GM23338 (cell line): ENCODE results near the gene ALMS1. TPM values are rescaled to one million over a fixed set of nuclear protein-coding genes. Genes with fewer than 3 reads are reported as not detected.

Source experiments
- ATAC-seq: fragments of 200-7000 bp; cut with Tn5 transposase; 3 replicates; pipeline ENCODE4 v1.9.1; 2020
- DNase-seq: peaks from one replicate; pipeline ENCODE4 v3.0.0-alpha.2; 2015; ENCODE audit warnings: low spot score
- H2AFZ ChIP-seq: fragments of 200-600 bp; sonication (generic); 2 replicates; pipeline ENCODE4 v1.8.0; 2016; ENCODE audit warnings: antibody characterized with exemption, mild to moderate bottlenecking, moderate library complexity
- H3F3A ChIP-seq: fragments of 200-600 bp; sonication (generic); replicated peaks from 2 replicates; pipeline ENCODE4 v1.8.0; 2017; ENCODE audit warnings: antibody characterized with exemption, mixed run types, low read depth
- H3K27ac ChIP-seq: fragments of 200-600 bp; sonication (generic); 2 replicates; pipeline ENCODE4 v1.6.1; 2016; ENCODE audit warnings: low read depth
- H3K27me3 ChIP-seq: fragments of 200-600 bp; sonication (generic); 2 replicates; pipeline ENCODE4 v1.8.0; 2016; ENCODE audit warnings: mild to moderate bottlenecking, mixed run types, moderate library complexity; ENCODE audit not compliant: insufficient read depth
- H3K36me3 ChIP-seq: fragments of 200-600 bp; sonication (generic); 2 replicates; pipeline ENCODE4 v1.8.0; 2016; ENCODE audit warnings: mild to moderate bottlenecking; ENCODE audit not compliant: insufficient read depth
- H3K4me1 ChIP-seq: fragments of 200-600 bp; sonication (generic); 2 replicates; pipeline ENCODE4 v1.8.0; 2016; ENCODE audit warnings: mild to moderate bottlenecking, moderate library complexity; ENCODE audit not compliant: insufficient read depth
- H3K4me2 ChIP-seq: fragments of 200-600 bp; sonication (generic); 2 replicates; pipeline ENCODE4 v1.7.1; 2017; ENCODE audit warnings: mixed run types
- H3K4me3 ChIP-seq: fragments of 200-600 bp; sonication (generic); 2 replicates; pipeline ENCODE4 v1.6.1; 2016; ENCODE audit warnings: mixed run types
- H3K79me2 ChIP-seq: fragments of 200-600 bp; sonication (generic); replicated peaks from 2 replicates; pipeline ENCODE4 v1.8.0; 2017; ENCODE audit warnings: mild to moderate bottlenecking; ENCODE audit not compliant: insufficient read depth
- H3K9me2 ChIP-seq: fragments of 200-600 bp; sonication (generic); 2 replicates; pipeline ENCODE4 v1.8.0; 2017; ENCODE audit not compliant: insufficient read depth
- H4K20me1 ChIP-seq: fragments of 200-600 bp; sonication (generic); replicated peaks from 2 replicates; pipeline ENCODE4 v1.8.0; 2017; ENCODE audit warnings: mild to moderate bottlenecking; ENCODE audit not compliant: insufficient read depth
- H3K27ac Mint-ChIP-seq: 2 replicates; pipeline ENCODE4 v1.8.0; 2020; ENCODE audit warnings: inconsistent platforms, mild to moderate bottlenecking, moderate library complexity, mixed read lengths
- H3K27me3 Mint-ChIP-seq: 3 replicates; pipeline ENCODE4 v1.8.0; 2022; ENCODE audit warnings: low read depth, mild to moderate bottlenecking, moderate library complexity, mixed read lengths, inconsistent platforms; ENCODE audit not compliant: insufficient read depth, poor library complexity
- H3K36me3 Mint-ChIP-seq: 3 replicates; pipeline ENCODE4 v1.8.0; 2021; ENCODE audit warnings: low read depth, mild to moderate bottlenecking, inconsistent platforms, moderate library complexity, mixed read lengths
- H3K4me1 Mint-ChIP-seq: 3 replicates; pipeline ENCODE4 v1.8.0; 2020; ENCODE audit warnings: mild to moderate bottlenecking, inconsistent platforms, mixed read lengths
- H3K4me3 Mint-ChIP-seq: 3 replicates; pipeline ENCODE4 v1.8.0; 2021; ENCODE audit warnings: moderate library complexity, mild to moderate bottlenecking, inconsistent platforms, mixed read lengths
- H3K9me3 Mint-ChIP-seq: 3 replicates; pipeline ENCODE4 v1.8.0; 2020; ENCODE audit warnings: moderate library complexity, mild to moderate bottlenecking, inconsistent platforms, mixed read lengths
- EZH2 ChIP-seq: fragments of 200-600 bp; sonication (generic); IDR thresholded peaks from one replicate; pipeline ENCODE4 v1.8.0; 2017; ENCODE audit warnings: antibody characterized with exemption, mild to moderate bottlenecking, low read depth; ENCODE audit not compliant: unreplicated experiment
- JUNB ChIP-seq: IDR thresholded peaks from one replicate; pipeline ENCODE4 v1.6.1; 2016; ENCODE audit warnings: antibody characterized with exemption; ENCODE audit not compliant: unreplicated experiment
- NANOG ChIP-seq: IDR thresholded peaks from 2 replicates; pipeline ENCODE4 v1.6.1; 2016; ENCODE audit warnings: antibody characterized with exemption, borderline replicate concordance
- POLR2AphosphoS5 ChIP-seq: IDR thresholded peaks from 2 replicates; pipeline ENCODE4 v1.6.1; 2016; ENCODE audit warnings: antibody characterized with exemption, low read depth
- STAT1 ChIP-seq: IDR thresholded peaks from one replicate; pipeline ENCODE4 v1.6.1; 2016; ENCODE audit warnings: antibody characterized with exemption; ENCODE audit not compliant: unreplicated experiment
- ZNF114 ChIP-seq: fragments of 250-450 bp; sonication (Bioruptor Pico); IDR thresholded peaks from 2 replicates; pipeline ENCODE4 v1.5.0; 2020; ENCODE audit warnings: mild to moderate bottlenecking, moderate library complexity
- ZNF331 ChIP-seq: fragments of 250-450 bp; sonication (Bioruptor Pico); IDR thresholded peaks from 2 replicates; pipeline ENCODE4 v1.5.0; 2020; ENCODE audit warnings: low read depth, mild to moderate bottlenecking, moderate library complexity
- polyA plus RNA-seq: library from polyadenylated mRNA; unstranded; fragments of >200 nt; fragmentation: Nextera tagmentation; extraction: Ambion mirVana; gene quantifications from 2 replicates; pipeline ENCODE4 v1.2.1, GENCODE V29; 2016
- total RNA-seq: library from RNA; depleted of rRNA; stranded (reverse); fragments of >200 nt; shearing (Covaris generic); gene quantifications from 2 replicates; pipeline ENCODE4 v1.2.3, GENCODE V29; 2014
- TF ChIP-seq, protein P1 (sequence below): IDR thresholded peaks from 2 replicates; pipeline ENCODE4 v1.6.1; 2016; ENCODE audit warnings: antibody characterized with exemption
- TF ChIP-seq, protein P2 (sequence below): IDR thresholded peaks from one replicate; pipeline ENCODE4 v1.6.1; 2018; ENCODE audit warnings: antibody characterized with exemption; ENCODE audit not compliant: unreplicated experiment
- TF ChIP-seq, protein P3 (sequence below), 2 experiments: fragments of 200-600 bp in 1 of 2; sonication (generic) in 1 of 2; conservative IDR thresholded peaks; 2 replicates each; pipeline versions ENCODE4 v1.5.1 to v1.6.1; 2016 to 2017; ENCODE audit warnings: antibody characterized with exemption in 2 of 2, low read depth in 2 of 2, mild to moderate bottlenecking in 2 of 2, moderate library complexity in 1 of 2

ALMS1 gene
- total and polyA plus RNA-seq, 2 experiments from 2014 or later: 38.8 to 65.7 TPM

DNA sequence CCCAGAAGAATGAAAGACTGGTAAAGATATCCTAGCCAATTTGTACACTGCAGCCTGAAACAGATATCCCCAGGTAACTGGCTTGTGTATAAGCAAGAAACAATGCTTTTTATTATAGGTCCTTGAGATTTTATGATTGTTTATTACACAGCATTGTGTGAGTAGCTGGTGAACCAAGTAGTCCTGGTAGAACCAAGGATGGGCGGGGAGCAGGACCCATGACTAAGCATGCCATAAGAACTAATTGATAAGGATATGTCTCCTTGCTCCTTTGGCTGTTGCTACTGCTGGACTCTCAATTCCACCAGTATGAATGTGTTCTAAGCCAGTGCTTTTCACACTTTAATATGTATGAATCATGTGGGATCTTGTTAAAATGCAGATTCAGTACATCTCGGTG, 12.3 kb upstream of the ALMS1 start (continued):
- TF ChIP-seq, protein P1, sequence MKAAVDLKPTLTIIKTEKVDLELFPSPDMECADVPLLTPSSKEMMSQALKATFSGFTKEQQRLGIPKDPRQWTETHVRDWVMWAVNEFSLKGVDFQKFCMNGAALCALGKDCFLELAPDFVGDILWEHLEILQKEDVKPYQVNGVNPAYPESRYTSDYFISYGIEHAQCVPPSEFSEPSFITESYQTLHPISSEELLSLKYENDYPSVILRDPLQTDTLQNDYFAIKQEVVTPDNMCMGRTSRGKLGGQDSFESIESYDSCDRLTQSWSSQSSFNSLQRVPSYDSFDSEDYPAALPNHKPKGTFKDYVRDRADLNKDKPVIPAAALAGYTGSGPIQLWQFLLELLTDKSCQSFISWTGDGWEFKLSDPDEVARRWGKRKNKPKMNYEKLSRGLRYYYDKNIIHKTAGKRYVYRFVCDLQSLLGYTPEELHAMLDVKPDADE: no peak
- TF ChIP-seq STAT1 (no peak), EZH2 (no peak)

GRCh38 chr2:73374269-73374668, 11.4 kb upstream of the ALMS1 start:
- no peak overlapping the region for H2AFZ ChIP-seq
- no peak overlapping the region for H3K4me3 Mint-ChIP-seq
- no peaks in the 10 kb centered on the region; the same call in 1 of the 2 replicates for H3K9me2 ChIP-seq
- H3K36me3 ChIP-seq: no peaks in the 10 kb centered on the region
- H3K27me3 Mint-ChIP-seq: peaks cover 5% of the 10 kb centered on the region
- H3K4me2 ChIP-seq: no peak overlapping the region
- H3K27ac ChIP-seq: no peak overlapping the region
- H3K27me3 ChIP-seq: no peaks in the 10 kb centered on the region
- H3K36me3 Mint-ChIP-seq: no peaks in the 10 kb centered on the region
- no peak for DNase-seq
- TF ChIP-seq, protein P2, sequence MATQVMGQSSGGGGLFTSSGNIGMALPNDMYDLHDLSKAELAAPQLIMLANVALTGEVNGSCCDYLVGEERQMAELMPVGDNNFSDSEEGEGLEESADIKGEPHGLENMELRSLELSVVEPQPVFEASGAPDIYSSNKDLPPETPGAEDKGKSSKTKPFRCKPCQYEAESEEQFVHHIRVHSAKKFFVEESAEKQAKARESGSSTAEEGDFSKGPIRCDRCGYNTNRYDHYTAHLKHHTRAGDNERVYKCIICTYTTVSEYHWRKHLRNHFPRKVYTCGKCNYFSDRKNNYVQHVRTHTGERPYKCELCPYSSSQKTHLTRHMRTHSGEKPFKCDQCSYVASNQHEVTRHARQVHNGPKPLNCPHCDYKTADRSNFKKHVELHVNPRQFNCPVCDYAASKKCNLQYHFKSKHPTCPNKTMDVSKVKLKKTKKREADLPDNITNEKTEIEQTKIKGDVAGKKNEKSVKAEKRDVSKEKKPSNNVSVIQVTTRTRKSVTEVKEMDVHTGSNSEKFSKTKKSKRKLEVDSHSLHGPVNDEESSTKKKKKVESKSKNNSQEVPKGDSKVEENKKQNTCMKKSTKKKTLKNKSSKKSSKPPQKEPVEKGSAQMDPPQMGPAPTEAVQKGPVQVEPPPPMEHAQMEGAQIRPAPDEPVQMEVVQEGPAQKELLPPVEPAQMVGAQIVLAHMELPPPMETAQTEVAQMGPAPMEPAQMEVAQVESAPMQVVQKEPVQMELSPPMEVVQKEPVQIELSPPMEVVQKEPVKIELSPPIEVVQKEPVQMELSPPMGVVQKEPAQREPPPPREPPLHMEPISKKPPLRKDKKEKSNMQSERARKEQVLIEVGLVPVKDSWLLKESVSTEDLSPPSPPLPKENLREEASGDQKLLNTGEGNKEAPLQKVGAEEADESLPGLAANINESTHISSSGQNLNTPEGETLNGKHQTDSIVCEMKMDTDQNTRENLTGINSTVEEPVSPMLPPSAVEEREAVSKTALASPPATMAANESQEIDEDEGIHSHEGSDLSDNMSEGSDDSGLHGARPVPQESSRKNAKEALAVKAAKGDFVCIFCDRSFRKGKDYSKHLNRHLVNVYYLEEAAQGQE: no peak
- no peak for TF ChIP-seq EZH2
- no peak for TF ChIP-seq JUNB
- no peak for TF ChIP-seq POLR2AphosphoS5
- H3K79me2 ChIP-seq: no peaks in the 10 kb centered on the region
- H4K20me1 ChIP-seq: no peaks in the 10 kb centered on the region
- no peak overlapping the region for H3K4me3 ChIP-seq
- no peaks in the 10 kb centered on the region for H3K4me1 ChIP-seq
- H3F3A ChIP-seq: no peaks in the 10 kb centered on the region
- ATAC-seq: no peak
- H3K27ac Mint-ChIP-seq: no peak overlapping the region
- H3K4me1 Mint-ChIP-seq: peaks cover 5% of the 10 kb centered on the region; the same call in 2 of the 3 replicates
- H3K9me3 Mint-ChIP-seq: no peaks in the 10 kb centered on the region

DNA sequence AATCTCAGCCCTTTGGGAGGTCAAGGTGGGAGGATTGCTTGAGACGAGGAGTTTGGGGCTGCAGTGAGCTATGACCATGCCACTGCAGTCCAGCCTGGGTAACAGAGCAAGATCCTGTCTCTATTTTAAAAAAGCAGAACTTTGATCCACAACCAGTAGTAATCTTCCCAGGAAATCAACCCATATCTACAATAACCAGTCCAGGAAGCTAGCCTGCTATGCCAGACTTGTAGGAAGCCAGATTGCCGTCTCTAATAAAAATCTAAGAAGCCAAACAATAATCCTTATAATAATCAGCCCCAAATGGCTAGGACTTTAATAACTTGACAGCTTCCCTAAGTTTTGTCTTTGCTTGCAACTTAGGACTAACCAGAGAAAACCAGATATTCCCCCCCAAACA, 9.0 kb upstream of the ALMS1 start:
- no peak overlapping the region for H3K27ac Mint-ChIP-seq
- H3K36me3 ChIP-seq: no peaks in the 10 kb centered on the region
- no peaks in the 10 kb centered on the region for H3K36me3 Mint-ChIP-seq
- H3K4me1 Mint-ChIP-seq: peaks cover 5% of the 10 kb centered on the region
- H4K20me1 ChIP-seq: no peaks in the 10 kb centered on the region
- ATAC-seq (no peak), DNase-seq (no peak)
- H3K4me2 ChIP-seq: no peak overlapping the region
- no peaks in the 10 kb centered on the region for H3F3A ChIP-seq
- H3K27ac ChIP-seq: no peak overlapping the region
- no peaks in the 10 kb centered on the region for H3K9me2 ChIP-seq
- peaks cover 7% of the 10 kb centered on the region for H3K27me3 Mint-ChIP-seq
- no peak overlapping the region for H2AFZ ChIP-seq
- H3K4me1 ChIP-seq: no peaks in the 10 kb centered on the region
- no peaks in the 10 kb centered on the region for H3K79me2 ChIP-seq
- no peak overlapping the region for H3K4me3 Mint-ChIP-seq
- H3K9me3 Mint-ChIP-seq: no peaks in the 10 kb centered on the region
- H3K27me3 ChIP-seq: peaks cover 16% of the 10 kb centered on the region
- H3K4me3 ChIP-seq: no peak overlapping the region
- TF ChIP-seq POLR2AphosphoS5: no peak
- TF ChIP-seq, protein P3, sequence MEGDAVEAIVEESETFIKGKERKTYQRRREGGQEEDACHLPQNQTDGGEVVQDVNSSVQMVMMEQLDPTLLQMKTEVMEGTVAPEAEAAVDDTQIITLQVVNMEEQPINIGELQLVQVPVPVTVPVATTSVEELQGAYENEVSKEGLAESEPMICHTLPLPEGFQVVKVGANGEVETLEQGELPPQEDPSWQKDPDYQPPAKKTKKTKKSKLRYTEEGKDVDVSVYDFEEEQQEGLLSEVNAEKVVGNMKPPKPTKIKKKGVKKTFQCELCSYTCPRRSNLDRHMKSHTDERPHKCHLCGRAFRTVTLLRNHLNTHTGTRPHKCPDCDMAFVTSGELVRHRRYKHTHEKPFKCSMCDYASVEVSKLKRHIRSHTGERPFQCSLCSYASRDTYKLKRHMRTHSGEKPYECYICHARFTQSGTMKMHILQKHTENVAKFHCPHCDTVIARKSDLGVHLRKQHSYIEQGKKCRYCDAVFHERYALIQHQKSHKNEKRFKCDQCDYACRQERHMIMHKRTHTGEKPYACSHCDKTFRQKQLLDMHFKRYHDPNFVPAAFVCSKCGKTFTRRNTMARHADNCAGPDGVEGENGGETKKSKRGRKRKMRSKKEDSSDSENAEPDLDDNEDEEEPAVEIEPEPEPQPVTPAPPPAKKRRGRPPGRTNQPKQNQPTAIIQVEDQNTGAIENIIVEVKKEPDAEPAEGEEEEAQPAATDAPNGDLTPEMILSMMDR (conservative IDR thresholded peaks at IDR 0.05; ENCODE audit: low read depth in 2 of 2): no peak
- no peak for TF ChIP-seq ZNF331
- TF ChIP-seq, protein P1: no peak
- TF ChIP-seq ZNF114: no peak
- TF ChIP-seq NANOG: no peak
